ENCODE data around the gene TMEM94. TPM values are rescaled to one million over a fixed set of nuclear protein-coding genes. Genes with fewer than 3 reads are reported as not detected.
"Not testable (repeated sequence)": the region's sequence is repeated elsewhere in the genome, so short reads cannot be mapped to it uniquely, and the experiment has no call there.

Gene TMEM94
- total RNA-seq, 1 donor from 2014 or later: 61.0 TPM

DNA sequence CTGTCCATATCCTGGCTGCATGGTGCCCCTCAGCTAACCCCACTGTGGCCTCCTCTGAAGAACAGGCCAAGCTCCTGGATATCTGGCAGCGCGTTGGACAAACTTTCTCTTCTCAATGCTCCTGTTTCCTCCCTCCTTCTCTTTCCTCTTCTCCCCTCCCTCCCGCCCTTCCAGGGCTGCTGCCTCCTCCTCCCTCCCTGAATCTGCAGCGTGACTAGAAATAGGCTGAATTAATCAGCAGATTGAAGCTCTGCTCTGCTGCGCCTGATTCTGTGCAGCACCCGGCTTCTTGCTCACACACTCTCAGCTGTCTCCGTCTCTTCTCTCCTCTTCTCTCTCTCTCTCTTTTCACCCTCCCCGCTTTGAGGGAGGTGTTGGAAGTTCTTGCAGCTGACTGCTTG lies 19.8 kb downstream of the TMEM94 start:
- no peak for DNase-seq (ENCODE audit: low spot score)

DNA sequence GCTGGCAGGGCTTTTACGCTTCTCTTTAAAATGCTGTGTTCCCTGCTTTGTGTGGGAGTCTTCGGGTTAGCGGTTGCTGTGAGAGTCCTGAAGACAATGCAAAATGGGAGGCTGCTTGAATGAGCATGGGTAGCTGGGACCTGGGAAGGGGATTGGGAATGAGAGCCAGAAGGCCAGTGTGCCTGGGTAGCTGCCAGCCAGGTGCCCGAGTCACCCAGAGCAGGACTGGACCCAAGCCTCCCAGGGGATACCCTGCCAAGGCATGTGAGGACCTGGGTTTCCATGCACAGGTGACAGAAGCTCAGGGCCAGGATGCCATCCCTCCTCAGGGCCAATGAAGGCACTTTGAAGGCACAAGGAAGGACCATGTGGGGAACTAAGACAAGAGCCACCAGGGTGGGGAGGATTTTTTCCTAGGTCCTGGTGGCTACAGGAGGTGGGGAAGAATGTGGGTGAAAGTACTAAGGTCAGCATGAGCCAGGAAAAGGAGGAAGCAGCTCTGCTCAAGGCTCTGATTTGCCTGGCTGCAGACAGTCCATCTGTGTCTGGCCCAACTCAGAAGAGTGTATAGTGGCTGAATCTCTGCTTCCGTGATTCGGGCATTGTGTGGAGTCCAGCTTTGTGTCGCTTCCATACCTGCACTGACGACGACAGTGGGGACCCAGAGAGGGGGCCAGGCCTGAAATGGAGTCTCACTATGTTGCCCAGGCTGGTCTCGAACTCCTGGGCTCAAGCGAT lies 20.5 kb downstream of the TMEM94 start:
- no peak for DNase-seq (ENCODE audit: low spot score)

DNA sequence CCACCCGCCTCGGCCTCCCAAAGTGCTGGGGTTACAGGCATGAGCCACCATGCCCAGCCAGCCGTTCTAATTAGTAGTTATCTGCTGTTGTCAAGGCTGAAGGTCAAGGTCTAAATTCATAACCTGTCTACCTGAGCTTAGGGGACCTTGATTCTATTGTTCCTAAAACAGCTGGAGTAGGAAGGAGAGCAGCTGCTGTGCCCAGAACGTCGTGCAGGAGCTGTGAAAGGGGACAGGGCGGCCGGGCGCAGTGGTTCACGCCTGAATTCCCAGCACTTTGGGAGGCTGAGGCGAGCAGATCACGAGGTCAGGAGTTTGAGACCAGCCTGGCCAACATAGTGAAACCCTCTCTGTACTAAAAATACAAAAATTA lies 21.0 kb downstream of the TMEM94 start:
- DNase-seq (ENCODE audit: low spot score): not testable (repeated sequence)

DNA sequence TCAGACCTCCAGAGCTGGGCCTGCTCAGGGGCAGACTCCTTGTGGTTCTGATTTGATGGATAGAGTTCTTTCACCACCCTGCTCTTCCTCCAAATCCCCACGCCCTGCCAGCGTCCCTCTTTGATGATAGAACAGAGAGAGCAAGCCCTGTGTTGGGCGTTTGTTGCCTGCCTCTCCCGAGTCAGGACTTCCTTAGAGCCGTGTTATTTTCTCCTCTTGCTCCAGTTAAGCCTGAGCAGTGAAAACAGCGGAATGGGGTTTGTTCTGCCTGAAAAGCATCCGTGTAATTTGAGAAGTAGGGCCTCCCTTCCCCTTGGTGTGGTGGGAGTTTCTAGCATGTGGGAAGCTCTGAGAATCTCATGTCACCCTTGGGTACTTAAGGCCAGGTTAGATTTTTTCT lies 22.1 kb downstream of the TMEM94 start:
- DNase-seq (ENCODE audit: low spot score): no peak

DNA sequence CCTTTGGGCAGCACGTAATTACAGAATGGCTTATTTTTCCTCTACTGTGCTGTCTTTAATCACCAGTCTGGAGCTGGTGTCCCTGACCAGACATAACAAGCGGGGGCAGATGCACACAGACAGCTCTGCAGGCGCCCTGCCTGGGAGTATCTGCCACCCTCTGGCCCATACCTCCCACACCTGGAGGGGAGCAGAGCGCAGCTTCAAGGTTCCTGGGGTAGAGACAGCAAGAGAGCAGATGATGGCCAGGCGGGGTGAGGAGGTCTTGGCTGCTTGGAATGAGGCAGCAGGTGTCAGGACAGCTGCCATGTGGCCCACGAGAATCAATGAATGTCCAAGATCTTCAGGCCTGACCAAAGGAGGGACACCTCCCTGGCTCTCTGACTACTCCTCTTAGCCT lies 23.8 kb downstream of the TMEM94 start:
- DNase-seq (ENCODE audit: low spot score): no peak

DNA sequence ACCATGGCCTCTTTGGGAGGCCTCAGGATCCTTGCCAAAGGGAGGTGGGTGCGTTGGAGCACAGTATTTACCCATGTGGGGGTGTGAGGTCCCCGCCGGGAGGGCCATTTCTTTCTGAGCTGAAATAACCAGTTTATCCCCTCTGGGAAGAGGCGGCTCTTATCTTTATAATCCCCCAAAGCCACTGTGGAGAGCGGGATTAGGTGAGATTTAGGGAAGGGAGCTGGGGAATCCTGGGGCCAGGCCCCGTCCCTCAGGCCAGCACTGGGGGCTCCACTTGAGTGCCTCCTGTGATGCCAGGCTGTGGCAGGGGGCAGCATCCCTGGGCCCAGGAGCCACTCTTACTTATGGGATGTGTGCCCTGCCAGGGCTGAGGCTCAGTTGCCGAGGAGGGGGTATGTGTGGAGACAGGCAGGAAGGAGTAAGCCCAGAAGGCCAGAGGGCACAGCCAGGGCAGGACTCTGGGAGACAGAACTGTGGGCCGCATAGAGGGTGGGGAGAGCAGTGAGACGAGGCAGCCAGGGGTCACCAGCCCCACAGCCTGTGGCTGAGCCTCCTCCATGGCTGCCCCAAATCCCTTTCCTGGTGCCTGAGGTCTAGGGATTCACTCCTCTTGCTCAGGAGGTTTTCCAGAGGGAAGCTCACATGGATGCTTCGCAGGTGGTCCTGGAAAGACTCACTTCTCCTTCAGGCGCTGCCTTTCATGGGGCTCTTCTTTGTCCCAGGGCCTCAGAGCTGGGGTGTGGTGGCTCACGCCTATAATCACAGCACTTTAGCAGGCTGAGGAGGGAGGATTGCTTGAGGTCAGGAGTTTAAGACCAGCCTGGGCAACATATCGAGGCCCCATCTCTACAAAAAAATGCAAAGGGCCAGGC lies 25.0 kb downstream of the TMEM94 start:
- no peak for DNase-seq (ENCODE audit: low spot score)

DNA sequence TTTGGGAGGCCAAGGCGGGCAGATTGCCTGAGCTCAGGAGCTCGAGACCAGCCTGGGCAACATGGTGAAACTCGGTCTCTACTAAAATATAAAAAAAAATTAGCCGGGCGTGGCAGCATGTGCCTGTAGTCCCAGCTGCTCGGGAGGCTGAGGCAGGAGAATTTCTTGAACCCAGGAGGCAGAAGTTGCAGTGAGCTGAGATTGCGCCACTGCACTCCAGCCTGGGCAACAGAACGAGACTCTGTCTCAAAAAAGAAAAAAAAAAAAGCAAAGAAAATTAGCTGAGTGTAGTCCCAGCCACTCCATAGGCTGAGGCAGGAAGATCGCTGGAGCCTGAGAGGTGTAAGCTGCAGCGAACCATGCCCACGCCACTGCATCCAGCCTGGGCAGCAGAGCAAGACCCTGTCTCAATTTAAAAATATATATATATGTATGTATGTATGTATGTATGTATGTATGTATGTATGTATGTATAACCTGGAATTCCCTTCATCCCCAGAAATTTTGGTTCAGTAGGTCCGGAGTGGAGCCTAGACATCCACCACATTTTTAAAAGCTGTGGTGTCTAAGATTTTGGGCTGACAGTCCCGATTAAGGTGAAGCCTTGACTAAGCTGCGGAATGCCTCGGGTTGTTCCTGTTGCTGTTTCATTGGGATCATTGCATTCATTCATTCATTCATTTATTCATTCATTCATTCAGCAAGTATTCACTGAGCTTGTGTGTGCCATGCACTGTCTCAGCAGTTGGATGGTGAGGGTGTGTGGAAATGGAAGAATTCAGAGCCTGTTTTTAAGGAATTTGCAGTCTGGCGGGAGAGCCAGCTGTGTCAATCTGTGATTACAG lies 25.9 kb downstream of the TMEM94 start:
- no peak for DNase-seq (ENCODE audit: low spot score)

DNA sequence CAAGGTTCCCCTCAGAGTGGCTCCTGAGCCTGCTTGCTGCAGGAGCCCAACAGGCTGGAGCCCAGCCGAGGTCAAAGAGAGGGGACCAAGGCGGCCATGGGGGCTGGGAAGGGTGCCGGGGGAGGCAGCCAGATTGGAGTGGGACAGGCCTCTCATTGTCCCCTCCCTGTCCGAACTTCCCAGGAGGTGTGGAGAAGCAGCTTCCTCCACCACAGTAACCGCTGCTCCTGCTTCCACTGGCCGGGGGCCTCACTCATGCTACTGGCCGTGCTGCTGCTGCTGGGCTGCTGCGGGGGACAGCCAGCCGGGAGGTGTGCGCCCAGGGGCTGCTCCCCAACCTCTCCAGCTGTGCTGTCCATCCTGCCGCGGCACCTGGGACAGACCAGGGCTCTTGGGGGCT lies 29.3 kb downstream of the TMEM94 start:
- DNase-seq (ENCODE audit: low spot score): no peak

DNA sequence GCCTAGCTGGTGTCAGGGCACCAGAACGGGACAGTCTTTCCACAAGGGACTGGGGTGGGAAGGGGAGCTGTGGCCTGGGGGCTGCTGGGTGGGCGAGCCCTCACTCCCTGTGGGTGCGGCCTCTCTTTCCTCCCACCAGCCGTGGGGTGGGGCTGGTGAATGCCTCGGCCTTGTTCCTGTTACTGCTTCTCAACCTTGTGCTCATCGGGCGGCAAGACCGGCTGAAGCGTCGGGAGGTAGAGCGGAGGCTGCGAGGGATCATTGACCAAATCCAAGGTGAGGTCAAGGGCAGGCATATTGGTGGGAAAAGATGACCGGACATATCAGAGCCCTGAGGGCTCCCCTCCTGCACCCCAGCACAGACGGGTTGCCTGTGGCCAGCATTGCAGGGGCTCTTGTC lies 29.7 kb downstream of the TMEM94 start:
- DNase-seq (ENCODE audit: low spot score): no peak

DNA sequence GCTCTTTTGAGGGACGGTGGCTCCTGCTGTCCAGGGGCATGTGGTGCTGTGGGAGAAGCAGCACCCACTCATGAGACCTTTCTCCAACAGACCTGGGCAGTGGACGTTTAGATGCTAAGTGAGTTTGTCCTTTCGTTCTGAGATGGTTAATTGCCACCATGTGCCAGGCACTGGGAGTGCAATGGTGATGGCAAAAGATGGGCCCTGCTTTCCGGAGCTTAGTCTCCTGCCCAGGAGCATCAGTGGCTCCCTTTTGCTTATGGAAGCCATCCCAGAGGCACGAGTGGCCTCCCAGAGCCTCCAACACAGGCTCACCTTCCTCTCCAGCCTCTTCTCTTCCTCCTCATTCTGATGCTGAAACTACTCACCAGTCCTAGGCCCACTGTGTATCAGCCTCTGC lies 30.5 kb downstream of the TMEM94 start:
- no peak for DNase-seq (ENCODE audit: low spot score)

DNA sequence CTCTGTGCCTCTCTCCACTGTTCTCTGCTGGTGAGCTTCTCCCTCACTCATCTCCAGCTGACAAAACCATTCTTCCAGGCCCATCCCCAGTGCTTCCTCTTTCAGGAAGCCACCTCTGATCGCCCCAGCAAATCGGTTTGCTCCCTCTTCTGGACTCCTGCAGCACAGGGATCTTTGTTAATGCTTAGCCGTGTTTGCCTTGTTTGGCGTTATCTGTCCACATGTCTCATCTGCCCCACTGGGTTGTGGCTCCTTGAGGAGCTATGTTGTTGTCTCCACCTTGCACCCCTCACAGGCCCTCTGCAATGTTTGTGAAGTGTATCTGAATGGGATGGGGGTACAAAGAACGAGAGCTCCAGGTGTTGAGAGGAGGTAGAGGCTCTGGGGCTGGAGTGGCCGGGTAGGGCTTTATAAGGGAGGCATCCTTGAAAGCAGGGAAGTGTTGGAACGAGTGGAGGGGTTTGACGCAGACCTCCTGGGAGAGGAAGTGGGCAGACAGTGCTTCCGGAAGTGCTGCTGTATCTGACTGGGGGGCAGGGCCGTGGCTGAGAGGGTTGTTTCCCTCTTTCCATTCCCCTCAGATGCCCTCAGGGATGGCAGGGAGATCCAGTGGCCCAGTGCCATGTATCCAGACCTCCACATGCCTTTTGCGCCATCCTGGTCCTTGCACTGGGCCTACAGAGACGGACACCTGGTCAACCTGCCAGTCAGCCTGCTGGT lies 31.1 kb downstream of the TMEM94 start:
- no peak for DNase-seq (ENCODE audit: low spot score)

DNA sequence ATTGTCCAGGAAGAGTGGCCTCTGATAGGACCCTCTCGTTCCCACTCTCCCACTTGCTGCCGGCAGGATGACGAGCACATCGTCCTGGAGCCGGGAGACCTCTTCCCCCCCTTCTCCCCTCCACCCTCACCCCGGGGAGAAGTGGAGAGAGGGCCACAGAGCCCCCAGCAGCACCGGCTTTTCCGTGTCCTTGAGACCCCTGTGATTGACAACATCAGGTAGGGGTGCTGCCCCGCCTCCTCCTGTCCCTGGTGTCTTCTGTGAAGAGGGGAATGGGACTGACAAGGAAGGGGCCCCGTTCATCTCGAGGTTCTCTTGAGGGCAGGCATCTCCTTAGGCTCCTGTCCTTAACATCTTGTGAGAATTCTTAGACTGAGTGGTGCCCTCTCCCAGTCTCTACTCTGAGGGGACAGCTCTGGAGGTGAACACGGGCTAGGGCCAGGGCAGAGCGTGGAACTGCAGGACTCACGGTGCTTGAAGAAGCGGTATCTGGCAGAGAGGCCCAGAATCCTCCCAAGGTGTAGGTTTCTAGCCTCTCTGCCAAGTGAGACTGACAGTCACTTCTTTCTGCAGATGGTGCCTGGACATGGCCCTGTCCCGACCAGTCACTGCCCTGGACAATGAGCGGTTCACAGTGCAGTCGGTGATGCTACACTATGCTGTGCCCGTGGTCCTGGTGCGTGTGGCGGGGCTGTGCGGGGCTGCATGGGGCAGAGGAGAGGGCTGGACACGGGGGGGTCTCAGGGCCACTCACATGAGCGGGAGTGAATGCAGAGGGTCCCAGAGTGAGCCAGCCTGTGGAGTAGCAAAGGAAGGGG lies 32.5 kb downstream of the TMEM94 start:
- no peak for DNase-seq (ENCODE audit: low spot score)

DNA sequence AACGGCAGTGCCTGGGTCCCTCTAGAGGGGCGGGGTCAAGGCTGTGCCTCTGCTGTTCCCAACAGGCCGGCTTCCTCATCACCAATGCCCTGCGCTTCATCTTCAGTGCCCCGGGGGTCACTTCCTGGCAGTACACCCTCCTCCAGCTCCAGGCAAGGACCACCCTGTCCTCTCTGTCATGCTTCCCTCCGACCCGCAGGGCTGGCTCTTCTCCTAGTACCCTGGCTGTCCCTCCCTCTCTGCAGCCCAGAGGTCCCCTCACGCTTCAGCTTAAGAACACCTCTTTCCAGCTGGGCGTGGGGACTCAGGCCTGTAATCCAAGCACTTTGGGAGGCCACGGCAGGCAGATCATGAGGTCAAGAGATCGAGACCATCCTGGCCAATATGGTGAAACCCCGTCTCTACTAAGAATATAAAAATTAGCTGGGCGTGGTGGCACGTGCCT lies 33.1 kb downstream of the TMEM94 start:
- DNase-seq (ENCODE audit: low spot score): no peak

DNA sequence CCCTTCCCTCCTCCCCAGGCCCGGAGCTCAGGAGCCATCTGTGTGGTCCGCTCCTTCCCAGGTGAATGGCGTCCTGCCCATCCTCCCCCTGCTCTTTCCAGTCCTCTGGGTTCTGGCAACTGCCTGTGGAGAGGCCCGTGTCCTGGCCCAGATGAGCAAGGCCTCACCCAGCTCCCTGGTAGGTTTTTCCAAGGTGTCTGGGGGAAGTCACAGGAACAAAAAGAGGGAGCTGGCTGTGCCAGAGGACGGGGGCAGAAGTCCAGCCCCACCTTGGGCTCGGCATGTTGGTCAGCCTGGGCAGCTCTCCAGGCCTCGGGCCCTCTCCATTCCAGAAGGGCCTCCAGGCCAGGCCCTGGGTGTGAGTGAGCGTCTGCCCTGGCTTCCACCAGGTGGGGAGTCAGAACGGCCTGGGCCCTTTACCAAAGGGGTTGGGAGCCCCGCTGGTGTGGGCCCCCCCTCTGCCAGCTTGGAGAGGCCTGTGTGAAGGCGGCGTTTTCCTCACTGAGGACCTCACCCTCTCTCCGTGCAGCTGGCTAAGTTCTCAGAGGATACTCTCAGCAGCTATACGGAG lies 33.8 kb downstream of the TMEM94 start:
- no peak for DNase-seq (ENCODE audit: low spot score)

DNA sequence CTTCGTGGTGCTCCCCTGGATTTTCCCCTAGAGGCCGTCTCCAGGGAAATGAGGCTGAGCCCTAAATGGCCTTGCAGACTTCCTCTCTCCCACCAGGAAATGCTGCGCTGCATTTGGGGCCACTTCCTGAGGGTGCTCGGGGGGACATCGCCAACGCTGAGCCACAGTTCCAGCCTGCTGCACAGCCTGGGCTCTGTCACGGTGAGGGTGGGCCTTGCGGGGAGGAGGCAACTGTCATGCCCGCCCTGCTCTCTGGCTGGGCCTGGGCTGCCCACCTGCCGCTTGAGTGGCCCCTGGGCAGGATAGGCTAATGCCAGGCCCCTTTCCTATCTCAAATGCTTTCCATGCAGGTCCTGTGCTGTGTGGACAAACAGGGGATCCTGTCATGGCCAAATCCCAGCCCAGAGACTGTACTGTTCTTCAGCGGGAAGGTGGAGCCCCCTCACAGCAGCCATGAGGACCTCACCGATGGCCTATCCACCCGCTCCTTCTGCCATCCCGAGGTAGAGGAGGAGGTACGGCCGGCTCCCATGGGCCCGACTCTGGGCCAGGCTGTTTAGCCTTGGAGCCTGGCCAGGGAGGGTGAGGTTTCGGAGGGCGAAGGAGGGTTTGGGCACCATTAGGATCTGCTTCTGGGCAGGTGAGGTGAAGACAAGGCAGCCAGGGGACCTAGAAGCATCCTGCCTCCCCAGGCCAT lies 34.7 kb downstream of the TMEM94 start:
- no peak for DNase-seq (ENCODE audit: low spot score)

DNA sequence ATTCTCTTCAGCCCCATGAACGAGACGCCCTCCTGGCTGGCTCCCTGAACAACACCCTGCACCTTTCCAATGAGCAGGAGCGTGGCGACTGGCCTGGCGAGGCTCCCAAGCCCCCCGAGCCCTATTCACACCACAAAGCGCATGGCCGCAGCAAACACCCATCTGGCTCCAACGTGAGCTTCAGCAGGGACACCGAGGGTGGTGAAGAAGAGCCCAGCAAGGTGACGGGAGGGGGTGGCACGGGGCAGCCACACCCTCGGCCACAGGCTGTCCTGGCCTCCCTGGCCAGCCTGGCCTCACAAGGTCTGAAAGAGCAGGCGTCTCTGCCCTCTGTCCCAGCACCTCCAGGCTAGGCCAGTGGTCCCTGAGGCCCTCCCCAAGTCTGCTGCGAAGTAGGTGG lies 35.2 kb downstream of the TMEM94 start:
- DNase-seq (ENCODE audit: low spot score): no peak

DNA sequence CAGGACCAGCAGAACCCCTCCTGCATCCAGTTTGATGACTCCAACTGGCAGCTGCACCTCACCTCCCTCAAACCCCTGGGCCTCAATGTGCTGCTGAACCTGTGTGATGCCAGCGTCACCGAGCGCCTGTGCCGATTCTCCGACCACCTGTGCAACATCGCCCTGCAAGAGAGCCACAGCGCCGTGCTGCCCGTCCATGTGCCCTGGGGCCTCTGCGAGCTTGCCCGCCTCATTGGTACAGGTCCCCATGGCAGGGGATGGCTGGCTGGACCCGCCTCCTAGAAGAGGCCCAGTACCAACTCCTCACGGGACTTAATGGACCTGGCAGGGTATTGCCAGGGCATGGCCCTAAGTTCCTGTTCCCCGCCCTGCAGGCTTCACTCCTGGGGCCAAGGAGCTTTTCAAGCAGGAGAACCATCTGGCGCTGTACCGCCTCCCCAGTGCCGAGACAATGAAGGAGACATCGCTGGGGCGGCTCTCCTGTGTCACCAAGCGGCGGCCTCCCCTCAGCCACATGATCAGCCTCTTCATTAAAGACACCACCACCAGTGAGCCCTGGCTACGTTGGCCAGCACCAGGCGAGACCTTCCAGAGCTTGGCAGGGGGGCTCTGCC lies 36.2 kb downstream of the TMEM94 start:
- DNase-seq (ENCODE audit: low spot score): no peak

DNA sequence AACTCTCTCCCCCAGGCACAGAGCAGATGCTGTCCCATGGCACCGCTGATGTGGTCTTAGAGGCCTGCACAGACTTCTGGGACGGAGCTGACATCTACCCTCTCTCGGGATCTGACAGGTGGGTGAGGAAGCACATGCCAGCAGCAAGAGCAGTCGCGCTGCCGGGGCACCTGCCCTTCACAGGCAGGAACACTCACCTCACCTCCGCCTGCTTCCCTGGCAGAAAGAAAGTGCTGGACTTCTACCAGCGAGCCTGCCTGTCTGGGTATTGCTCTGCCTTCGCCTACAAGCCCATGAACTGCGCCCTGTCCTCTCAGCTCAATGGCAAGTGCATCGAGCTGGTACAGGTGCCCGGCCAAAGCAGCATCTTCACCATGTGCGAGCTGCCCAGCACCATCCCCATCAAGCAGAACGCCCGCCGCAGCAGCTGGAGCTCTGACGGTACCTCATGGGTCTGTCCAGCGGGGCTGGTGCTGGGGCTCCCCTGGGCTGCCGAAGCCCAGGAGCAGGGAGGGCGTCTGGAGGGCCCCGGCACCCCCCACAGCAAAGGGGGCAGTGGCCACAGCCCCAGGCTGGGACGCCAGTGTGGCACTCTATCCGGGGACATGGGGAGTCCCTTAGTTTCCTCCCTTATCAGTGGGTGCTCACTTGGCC lies 37.2 kb downstream of the TMEM94 start:
- no peak for DNase-seq (ENCODE audit: low spot score)
